ENCODE results near the gene TUFM. TPM values are rescaled to one million over a fixed set of nuclear protein-coding genes. Genes with fewer than 3 reads are reported as not detected.

The TUFM gene
- 198 and 209 TPM in 2 replicates for total RNA-seq

GRCh38 chr16:28846080-28846932, at the start of gene TUFM:
Gene TUFM (minus strand): TSS chr16:28846348. CDS start chr16:28846269, 79 bp downstream.

GRCh38 chr16:28878083-28878926, 32.2 kb upstream of the TUFM start, which contains the start of gene ATP2A1:
Gene ATP2A1 (plus strand): TSS chr16:28878488. CDS start chr16:28878672, 184 bp downstream.

DNA sequence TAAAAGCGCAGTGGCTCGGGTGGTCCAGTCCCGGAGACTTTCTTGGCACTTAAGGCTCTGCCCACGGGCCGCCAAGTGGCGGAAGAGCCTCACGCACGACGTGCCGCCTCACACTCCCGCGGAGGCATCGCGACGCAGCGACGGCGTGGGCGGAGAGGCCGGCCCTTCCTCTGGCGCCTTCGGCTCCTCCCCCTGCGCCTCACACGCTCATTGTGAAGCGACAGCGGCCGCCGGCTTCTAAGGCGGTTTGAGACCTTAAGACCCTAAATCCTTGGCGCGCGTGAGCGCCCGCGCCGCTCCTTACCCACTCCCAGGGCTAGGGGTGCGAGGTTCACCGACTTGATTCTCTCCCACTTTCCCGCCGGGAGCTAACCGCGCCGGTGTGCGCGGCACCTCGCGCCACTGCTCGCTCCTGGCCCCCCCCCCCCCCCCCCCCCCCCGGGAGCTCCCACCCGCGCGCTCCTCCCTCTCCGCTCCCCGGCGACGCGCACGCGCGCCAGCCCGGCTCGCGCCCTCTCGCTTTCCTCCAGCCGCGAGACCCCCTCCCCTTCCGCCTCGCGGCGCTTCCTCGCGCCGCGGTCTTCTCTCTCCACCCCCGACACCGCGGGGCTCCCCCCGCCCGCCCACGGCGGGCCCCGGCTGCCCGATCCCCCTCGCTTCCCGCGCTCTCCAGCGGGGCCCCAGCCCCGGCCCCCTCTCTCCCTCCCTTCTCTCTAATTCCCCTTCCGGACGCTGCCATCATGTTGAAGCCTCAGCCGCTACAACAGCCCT, 23.4 kb downstream of the TUFM start, which contains the start of gene ATXN2L:
TSS of gene ATXN2L (plus strand) at position 480 of the 771 bp plus-strand sequence. CDS start at position 741, 261 bp downstream.

Other genes with a start within 250 kb of the TUFM start
- not detected in 2 replicates for gene SULT1A2, start 249.3 kb downstream of the TUFM start, total RNA-seq
- 1.0 and 1.3 TPM in 2 replicates for gene SULT1A1, start 236.3 kb downstream of the TUFM start, total RNA-seq
- not detected in 2 replicates for gene NPIPB8, start 208.3 kb downstream of the TUFM start, total RNA-seq
- 254 and 358 TPM in 2 replicates for gene EIF3C, start 134.9 kb downstream of the TUFM start, total RNA-seq
- not detected in 2 replicates for gene NPIPB9, start 94.6 kb downstream of the TUFM start, total RNA-seq
- 61.0 and 64.8 TPM in 2 replicates for gene ATXN2L, start 23.3 kb downstream of the TUFM start, total RNA-seq
- gene SH2B1, start 17.5 kb upstream of the TUFM start, total RNA-seq: 26.4 and 30.8 TPM in 2 replicates
- gene ATP2A1, start 32.1 kb upstream of the TUFM start, total RNA-seq: 0.15 and 0.17 TPM in 2 replicates
- gene RABEP2, start 78.9 kb upstream of the TUFM start, total RNA-seq: 26.9 and 35.2 TPM in 2 replicates
- not detected in 2 replicates for gene CD19, start 85.6 kb upstream of the TUFM start, total RNA-seq
- gene NFATC2IP, start 104.6 kb upstream of the TUFM start, total RNA-seq: 13.4 and 14.0 TPM in 2 replicates
- 36.9 and 37.3 TPM in 2 replicates for gene SPNS1, start 128.4 kb upstream of the TUFM start, total RNA-seq
- gene LAT, start 138.7 kb upstream of the TUFM start, total RNA-seq: 1.2 and 1.8 TPM in 2 replicates